CD4-positive, CD25-positive, alpha-beta regulatory T cell (primary cell): ENCODE measurements around the gene ACTR6. TPM values are rescaled to one million over a fixed set of nuclear protein-coding genes. Genes with fewer than 3 reads are reported as not detected.

Source experiments
- ATAC-seq, 2 donors: fragments of 150-1000 bp; cut with Tn5 transposase; one replicate each; pipeline ENCODE4 v1.10.0; 2021; ENCODE audit warnings: low read depth in 2 of 2, moderate number of reproducible peaks in 2 of 2, moderate library complexity in 1 of 2
- DNase-seq, 3 donors: peaks; one replicate each; pipeline versions ENCODE4 v3.0.0 to v3.0.0-alpha.2; 2012 to 2022; ENCODE audit warnings: mixed read lengths in 1 of 3
- H3K27ac ChIP-seq: one replicate; pipeline ENCODE4 v1.7.0; 2013; ENCODE audit warnings: mild to moderate bottlenecking, low read length; ENCODE audit not compliant: insufficient read depth, poor library complexity, severe bottlenecking
- H3K27me3 ChIP-seq: one replicate; pipeline ENCODE4 v1.7.0; 2013; ENCODE audit warnings: low read length; ENCODE audit not compliant: control insufficient read depth, insufficient read depth
- H3K36me3 ChIP-seq: one replicate; pipeline ENCODE4 v1.7.0; 2013; ENCODE audit warnings: mild to moderate bottlenecking, low read length, moderate library complexity; ENCODE audit not compliant: control insufficient read depth, insufficient read depth
- H3K4me1 ChIP-seq: 2 replicates; pipeline ENCODE4 v1.7.0; 2013; ENCODE audit warnings: mild to moderate bottlenecking, low read length; ENCODE audit not compliant: insufficient read depth, control insufficient read depth, poor library complexity, severe bottlenecking
- H3K4me3 ChIP-seq: one replicate; pipeline ENCODE4 v1.7.0; 2013; ENCODE audit warnings: low read depth, mild to moderate bottlenecking, low read length, moderate library complexity
- H3K9me3 ChIP-seq, 2 experiments: 1 replicate in 1 of 2; 2 replicates in 1 of 2; pipeline ENCODE4 v1.7.0; 2013; ENCODE audit warnings: low read length in 2 of 2, mild to moderate bottlenecking in 1 of 2, moderate library complexity in 1 of 2; ENCODE audit not compliant: control insufficient read depth in 2 of 2
- H3K27ac Mint-ChIP-seq, 3 donors: one replicate each; pipeline ENCODE4 v1.8.0; 2020 to 2022; ENCODE audit warnings: mild to moderate bottlenecking in 3 of 3, mixed read lengths in 3 of 3, moderate library complexity in 2 of 3
- H3K27me3 Mint-ChIP-seq: one replicate; pipeline ENCODE4 v1.8.0; 2022; ENCODE audit warnings: mild to moderate bottlenecking, mixed read lengths
- H3K36me3 Mint-ChIP-seq: one replicate; pipeline ENCODE4 v1.8.0; 2020; ENCODE audit warnings: mixed read lengths
- H3K4me1 Mint-ChIP-seq, 4 donors: one replicate each; pipeline ENCODE4 v1.8.0; 2020 to 2022; ENCODE audit warnings: mixed read lengths in 4 of 4, mild to moderate bottlenecking in 1 of 4
- H3K4me3 Mint-ChIP-seq, 4 donors: one replicate each; pipeline ENCODE4 v1.8.0; 2020 to 2022; ENCODE audit warnings: mild to moderate bottlenecking in 4 of 4, mixed read lengths in 4 of 4, moderate library complexity in 3 of 4
- H3K9me3 Mint-ChIP-seq, 7 donors: one replicate each; pipeline ENCODE4 v1.8.0; 2020 to 2022; ENCODE audit warnings: mixed read lengths in 7 of 7, mild to moderate bottlenecking in 3 of 7, moderate library complexity in 2 of 7
- polyA plus RNA-seq, 4 donors: library from polyadenylated mRNA; unstranded; fragments of 300-500 nt; fragmentation: Illumina TruSeq; gene quantifications; one replicate each; pipeline ENCODE4 v1.2.3, GENCODE V29; 2021
- total RNA-seq: library from RNA; stranded (reverse); gene quantifications from one replicate; pipeline ENCODE4 v1.2.3, GENCODE V29; 2022

ACTR6 gene
- total and polyA plus RNA-seq, 5 donors from 2014 or later, result 30.6 to 41.9 (median 38.8) TPM

DNA sequence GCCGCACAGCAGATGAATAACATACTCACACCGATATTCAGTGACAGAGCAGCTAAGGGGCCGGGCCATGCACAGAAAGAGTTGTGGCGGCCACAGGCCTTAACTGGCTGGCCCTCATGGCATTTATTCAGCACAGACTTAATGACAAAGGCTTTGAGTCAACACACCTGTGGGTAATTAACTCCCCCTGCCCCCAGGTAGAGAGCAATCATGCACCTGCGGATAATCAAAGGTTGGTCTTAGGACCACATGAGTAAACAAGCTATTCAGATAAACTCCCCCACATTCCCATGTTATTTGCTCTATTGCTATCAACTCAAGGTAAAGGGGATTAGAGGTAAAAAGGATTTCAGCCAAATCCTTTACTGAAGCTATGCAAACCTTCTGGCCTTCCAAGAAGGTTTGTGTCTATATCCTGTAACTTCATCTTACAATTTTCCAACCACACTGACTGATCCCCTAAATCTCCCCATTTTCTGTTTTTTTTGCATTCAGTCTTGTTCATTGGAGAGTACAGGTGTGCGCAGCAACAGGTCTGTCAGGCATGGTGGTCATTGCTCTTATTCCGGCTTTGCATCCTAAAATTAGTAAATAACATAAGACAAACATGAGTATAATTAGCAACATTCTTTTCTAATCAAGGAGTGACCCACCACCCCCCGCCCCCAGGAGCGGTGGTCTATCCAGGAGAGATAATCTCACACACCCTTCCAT is 41.1 kb upstream of the ACTR6 start:
- peak overlapping the region in 1 of 3 donors; percentile 32 for H3K27ac Mint-ChIP-seq
- H3K4me1 ChIP-seq, result peaks cover 8% of the 10 kb centered on the region
- H3K27me3 ChIP-seq, result no peaks in the 10 kb centered on the region
- peaks cover 7% of the 10 kb centered on the region for H3K36me3 Mint-ChIP-seq
- H3K9me3 ChIP-seq, result no peaks in the 10 kb centered on the region
- no peaks in the 10 kb centered on the region for H3K27me3 Mint-ChIP-seq
- H3K9me3 Mint-ChIP-seq, result no peaks in the 10 kb centered on the region
- DNase-seq (no peak), ATAC-seq (no peak)
- no peaks in the 10 kb centered on the region for H3K36me3 ChIP-seq
- H3K4me3 ChIP-seq, result no peak overlapping the region
- no peak overlapping the region for H3K27ac ChIP-seq
- no peak overlapping the region for H3K4me3 Mint-ChIP-seq
- peaks cover 8 to 19% (median 10%) of the 10 kb centered on the region in 4 donors for H3K4me1 Mint-ChIP-seq

DNA sequence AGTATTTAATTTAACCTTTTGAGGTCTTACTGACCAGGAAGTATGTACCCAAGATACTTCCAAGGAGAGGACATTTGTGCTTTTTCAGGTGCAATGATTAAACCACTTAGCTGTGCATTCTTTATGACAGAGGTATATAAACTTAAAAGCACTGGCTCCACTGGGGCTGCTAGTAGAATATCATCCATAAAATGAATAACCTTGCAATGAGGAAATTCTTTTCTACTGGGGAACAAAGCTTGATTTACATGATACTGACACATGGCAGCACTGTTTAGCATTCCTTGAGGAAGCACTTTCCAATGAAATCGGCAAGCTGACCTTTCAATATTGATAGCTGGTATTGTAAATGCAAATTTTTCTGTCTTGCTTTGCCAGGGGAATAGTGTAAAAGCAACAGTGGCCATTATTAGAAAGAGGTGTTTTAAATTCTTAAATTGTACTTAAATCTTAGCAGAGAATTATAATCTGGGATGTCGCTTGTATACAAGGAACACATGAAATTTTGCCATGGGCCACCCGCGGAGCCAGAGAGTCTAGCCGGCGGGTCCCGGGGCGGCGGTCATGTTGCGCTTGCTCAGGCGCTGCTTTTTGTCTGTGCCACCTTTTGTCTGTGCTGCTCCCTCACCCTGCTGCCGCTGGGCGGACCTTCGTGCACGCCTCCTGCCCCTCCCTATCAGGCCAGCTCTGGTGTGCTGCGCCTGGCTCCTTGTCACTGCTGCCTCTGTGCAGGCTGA is 37.0 kb upstream of the ACTR6 start:
- H3K27ac Mint-ChIP-seq, result peak overlapping the region in 1 of 3 donors; percentile 72
- Histone ChIP-seq H3K36me3 (peaks cover 2% of the 10 kb centered on the region), H3K9me3 (no peaks in the 10 kb centered on the region), H3K27me3 (no peaks in the 10 kb centered on the region), H3K4me3 (peak overlapping the region; percentile 33), H3K4me1 (peaks cover 5% of the 10 kb centered on the region), H3K27ac (no peak overlapping the region)
- H3K4me1 Mint-ChIP-seq, result peaks cover 6 to 15% (median 10%) of the 10 kb centered on the region in 4 donors
- peak; percentile 39 to 85 (median 61) for DNase-seq
- peak; percentile 98 to 100 for ATAC-seq
- H3K9me3 Mint-ChIP-seq, result no peaks in the 10 kb centered on the region
- peaks cover 11% of the 10 kb centered on the region for H3K36me3 Mint-ChIP-seq
- peak overlapping the region in 3 of 4 donors; percentile 17 to 78 (median 72) for H3K4me3 Mint-ChIP-seq
- H3K27me3 Mint-ChIP-seq, result no peaks in the 10 kb centered on the region

DNA sequence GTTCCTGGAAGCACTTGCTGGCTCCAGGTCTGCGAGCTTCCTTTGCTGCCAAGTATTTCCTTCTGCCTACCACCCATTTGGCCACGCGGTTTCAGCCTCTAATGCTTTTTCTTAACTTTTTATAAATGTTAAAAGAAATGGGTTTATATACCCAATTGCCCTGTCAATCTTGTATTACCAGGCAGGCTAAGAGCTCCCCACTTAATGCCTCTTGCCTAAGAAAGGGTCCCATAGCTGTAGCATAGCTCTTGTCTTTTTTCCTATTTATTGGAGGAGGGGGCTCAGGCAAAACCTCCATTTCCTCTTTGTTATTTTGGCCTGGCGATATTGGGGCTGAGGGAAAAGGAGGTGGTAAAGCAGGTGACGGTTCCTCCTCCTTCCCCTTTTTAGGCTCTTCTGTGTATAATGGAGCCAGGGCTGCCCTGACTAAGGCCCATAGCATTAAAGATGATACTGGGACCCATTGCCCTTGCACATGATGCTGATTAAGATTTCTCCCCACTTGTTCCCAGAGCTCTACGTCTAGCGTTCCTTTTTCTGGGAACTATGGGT is 36.4 kb upstream of the ACTR6 start:
- Mint-ChIP-seq H3K4me1 (peaks cover 6 to 15% (median 10%) of the 10 kb centered on the region in 4 donors), H3K27ac (peak overlapping the region in 1 of 3 donors; percentile 72)

DNA sequence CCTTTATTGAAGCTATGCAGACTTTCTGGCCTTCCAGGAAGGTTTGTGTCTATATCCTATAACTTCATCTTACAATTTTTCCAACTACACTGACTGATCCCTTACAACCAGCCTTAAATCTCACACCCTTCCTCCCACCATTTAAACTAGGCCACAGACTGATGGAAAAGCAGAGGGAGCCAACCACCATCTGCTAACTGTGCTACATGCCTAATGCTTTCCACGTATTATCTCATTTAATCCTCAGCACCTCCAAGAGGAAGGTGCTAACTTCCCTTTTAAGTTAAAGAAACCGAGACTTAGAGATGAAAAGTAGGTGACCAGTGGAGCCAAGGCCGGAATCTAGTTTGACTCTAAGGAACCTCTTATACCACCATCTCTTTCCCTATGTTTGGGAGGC is 35.3 kb upstream of the ACTR6 start:
- H3K36me3 ChIP-seq, result peaks cover 2% of the 10 kb centered on the region
- Mint-ChIP-seq H3K36me3 (peaks cover 4% of the 10 kb centered on the region), H3K27ac (no peak overlapping the region), H3K4me3 (no peak overlapping the region), H3K4me1 (peaks cover 6 to 15% (median 10%) of the 10 kb centered on the region in 4 donors), H3K27me3 (no peaks in the 10 kb centered on the region), H3K9me3 (no peaks in the 10 kb centered on the region)
- H3K4me3 ChIP-seq, result no peak overlapping the region
- no peaks in the 10 kb centered on the region for H3K9me3 ChIP-seq
- peaks cover 5% of the 10 kb centered on the region for H3K4me1 ChIP-seq
- H3K27me3 ChIP-seq, result no peaks in the 10 kb centered on the region
- no peak for DNase-seq
- ATAC-seq, result no peak
- H3K27ac ChIP-seq, result no peak overlapping the region

More for the DNA sequence above, 36.4 kb upstream of the ACTR6 start:
- Mint-ChIP-seq H3K9me3 (no peaks in the 10 kb centered on the region), H3K36me3 (peaks cover 11% of the 10 kb centered on the region), H3K4me3 (peak overlapping the region in 3 of 4 donors; percentile 17 to 78 (median 72)), H3K27me3 (no peaks in the 10 kb centered on the region)
- no peak for DNase-seq
- no peaks in the 10 kb centered on the region for H3K27me3 ChIP-seq
- peak in 1 of 2 donors; percentile 3 for ATAC-seq
- H3K27ac ChIP-seq, result no peak overlapping the region
- H3K4me1 ChIP-seq, result peaks cover 5% of the 10 kb centered on the region
- H3K4me3 ChIP-seq, result no peak overlapping the region
- H3K36me3 ChIP-seq, result peaks cover 2% of the 10 kb centered on the region
- no peaks in the 10 kb centered on the region for H3K9me3 ChIP-seq

DNA sequence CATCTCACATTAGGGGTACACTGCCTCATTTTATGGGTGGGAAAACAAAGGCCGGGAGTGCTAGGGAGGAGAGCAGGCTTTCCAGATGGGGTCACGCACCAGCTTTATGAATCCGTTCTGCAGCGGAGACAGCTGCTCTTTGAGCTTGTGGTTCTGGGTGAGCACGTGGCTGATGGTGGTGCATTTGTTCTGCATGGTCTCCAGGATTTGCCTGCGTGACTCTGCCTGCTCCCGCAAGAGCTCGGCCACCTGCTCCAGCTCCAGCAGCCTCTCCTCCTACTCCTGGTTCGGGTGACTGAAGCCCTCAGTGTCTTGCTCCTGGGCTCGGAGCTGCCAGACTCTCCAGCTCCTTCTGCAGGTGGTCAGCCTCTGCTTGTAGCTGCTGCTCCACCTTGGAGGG is 34.4 kb upstream of the ACTR6 start:
- H3K9me3 Mint-ChIP-seq, result no peaks in the 10 kb centered on the region

DNA sequence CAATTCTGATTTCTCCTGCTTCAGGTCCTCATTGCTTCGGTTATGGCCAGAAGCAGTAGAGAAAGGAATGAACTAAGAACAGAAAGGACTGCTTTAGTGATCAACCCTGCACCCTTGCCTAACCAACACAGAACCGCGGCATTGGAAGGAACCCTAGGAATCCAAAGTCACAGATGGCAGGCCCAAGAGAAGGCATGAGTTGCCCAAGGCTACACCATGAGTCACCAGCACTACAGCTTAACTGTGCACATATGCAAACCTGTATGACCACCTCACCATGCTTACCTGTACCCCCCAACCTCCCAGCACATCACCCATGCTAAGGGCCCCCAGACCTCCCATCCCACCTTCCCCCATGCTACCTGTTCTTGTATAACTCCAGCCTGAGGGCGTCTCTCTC is 32.1 kb upstream of the ACTR6 start:
- no peak overlapping the region for H3K4me3 Mint-ChIP-seq
- no peak overlapping the region for H3K27ac Mint-ChIP-seq
- no peaks in the 10 kb centered on the region for H3K9me3 Mint-ChIP-seq
- Histone ChIP-seq H3K27me3 (no peaks in the 10 kb centered on the region), H3K36me3 (peaks cover 6% of the 10 kb centered on the region), H3K27ac (no peak overlapping the region), H3K4me1 (peaks cover 2% of the 10 kb centered on the region), H3K4me3 (no peak overlapping the region), H3K9me3 (no peaks in the 10 kb centered on the region)
- DNase-seq (no peak), ATAC-seq (no peak)
- peaks cover 2 to 9% (median 7%) of the 10 kb centered on the region in 4 donors for H3K4me1 Mint-ChIP-seq
- H3K36me3 Mint-ChIP-seq, result peaks cover 4% of the 10 kb centered on the region
- no peaks in the 10 kb centered on the region for H3K27me3 Mint-ChIP-seq

More for the DNA sequence above, 34.4 kb upstream of the ACTR6 start:
- Histone ChIP-seq H3K4me1 (peaks cover 5% of the 10 kb centered on the region), H3K36me3 (peaks cover 2% of the 10 kb centered on the region), H3K27ac (no peak overlapping the region), H3K4me3 (no peak overlapping the region), H3K27me3 (no peaks in the 10 kb centered on the region), H3K9me3 (no peaks in the 10 kb centered on the region)
- Mint-ChIP-seq H3K27me3 (no peaks in the 10 kb centered on the region), H3K4me3 (no peak overlapping the region), H3K27ac (no peak overlapping the region), H3K4me1 (peaks cover 6 to 15% (median 10%) of the 10 kb centered on the region in 4 donors), H3K36me3 (peaks cover 4% of the 10 kb centered on the region)
- ATAC-seq, result no peak
- no peak for DNase-seq

DNA sequence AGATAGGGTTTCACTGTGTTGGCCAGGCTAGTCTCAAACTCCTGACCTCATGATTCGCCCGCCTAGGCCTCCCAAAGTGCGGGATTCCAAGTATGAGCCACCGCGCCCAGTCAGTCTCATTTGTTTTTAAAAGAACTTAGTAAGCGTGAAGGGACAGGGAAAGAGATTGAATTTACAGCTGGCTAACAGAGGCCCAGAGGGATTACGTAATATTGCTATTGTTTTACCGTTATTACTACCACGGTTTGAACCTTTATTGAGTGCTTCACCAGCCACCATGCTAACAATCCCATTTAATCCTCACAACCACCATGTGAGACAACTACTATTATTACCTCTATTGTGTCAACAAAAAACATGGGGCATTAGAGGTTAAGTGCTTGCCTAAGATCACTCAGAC is 31.3 kb upstream of the ACTR6 start:
- Mint-ChIP-seq H3K36me3 (peaks cover 6% of the 10 kb centered on the region), H3K4me3 (peak overlapping the region in 1 of 4 donors; percentile 43), H3K27me3 (no peaks in the 10 kb centered on the region), H3K9me3 (no peaks in the 10 kb centered on the region), H3K4me1 (peaks cover 0 to 1% (median 0%) of the 10 kb centered on the region in 4 donors), H3K27ac (no peak overlapping the region)
- no peak for DNase-seq
- Histone ChIP-seq H3K9me3 (no peaks in the 10 kb centered on the region), H3K27ac (no peak overlapping the region), H3K4me3 (no peak overlapping the region), H3K27me3 (no peaks in the 10 kb centered on the region), H3K36me3 (peaks cover 6% of the 10 kb centered on the region), H3K4me1 (no peaks in the 10 kb centered on the region)
- no peak for ATAC-seq
